ENCODE data around the gene SRPRA. TPM values are rescaled to one million over a fixed set of nuclear protein-coding genes. Genes with fewer than 3 reads are reported as not detected.

SRPRA gene
- total and polyA plus RNA-seq, 10 of the 15 experiments (the other 5 are each of a cell fraction or from before 2014, with no cell fraction given), result 29.6 to 131 (median 92.8) TPM

DNA sequence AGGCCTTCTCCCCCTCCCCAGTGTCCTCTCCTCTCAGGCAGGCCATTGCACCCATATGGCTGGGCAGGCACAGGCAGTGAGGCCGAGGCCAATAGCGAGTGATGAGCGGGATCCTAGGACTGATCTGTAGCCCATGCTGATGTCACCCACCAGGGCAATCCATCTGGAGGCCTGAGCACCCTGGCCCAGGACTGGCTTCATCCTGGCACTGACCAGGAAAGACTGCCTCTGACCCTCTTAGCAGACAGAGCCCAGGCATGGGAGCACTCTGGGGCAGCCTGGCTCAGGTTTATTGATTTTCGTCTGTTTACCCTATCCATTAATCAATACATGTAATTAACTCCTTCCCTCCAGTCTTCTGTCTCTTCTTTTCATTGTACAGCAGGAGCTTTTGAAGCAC is 9.1 kb upstream of the SRPRA start:
- no peak overlapping the region for H2AFZ ChIP-seq (ENCODE audit: control insufficient read depth, low read depth, low read length)
- intact Hi-C loops (cut with micrococcal nuclease; ENCODE audit: unreplicated experiment), result no loop called here
- ChIA-PET POLR2A (no interaction called here), RAD21 (ENCODE audit: unreplicated experiment) (no interaction called here), CTCF (no interaction called here), SMC1A (ENCODE audit: uncharacterized antibody, unreplicated experiment) (no interaction called here)
- 90% methylated on average over 4 of the region's 4 CpGs for WGBS (ENCODE audit: insufficient coverage, insufficient replicate concordance, low lambda C conversion rate, missing lambda C conversion rate)
- FAIRE-seq (no peak), ATAC-seq (no peak), DNase-seq (ENCODE audit: low read depth, low spot score) (no peak)
- in situ Hi-C loops (cut with MboI), result no loop called here
- no peak overlapping the region for H3K9ac ChIP-seq (ENCODE audit: control insufficient read depth, insufficient read depth, low read length)
- TF ChIP-seq LARP7 (IDR thresholded peaks at IDR 0.05) (no peak), BACH1 (IDR thresholded peaks at IDR 0.05; ENCODE audit: borderline replicate concordance) (no peak), MYC (IDR thresholded peaks at IDR 0.05; ENCODE audit: insufficient read depth, insufficient read length, insufficient replicate concordance, low read length, severe bottlenecking) (no peak), JUND (IDR thresholded peaks at IDR 0.05; ENCODE audit: low read depth, low read length) (no peak), CREB1 (IDR thresholded peaks at IDR 0.05; ENCODE audit: low read depth) (no peak), ZNF217 (IDR thresholded peaks at IDR 0.05) (no peak), KLF5 (IDR thresholded peaks at IDR 0.05; ENCODE audit: partially characterized antibody) (no peak), CHD4 (IDR thresholded peaks at IDR 0.05) (no peak), SPI1 (IDR thresholded peaks at IDR 0.05; ENCODE audit: borderline replicate concordance, insufficient read depth, low read depth, low read length) (no peak), RFX5 (IDR thresholded peaks at IDR 0.05; ENCODE audit: low read depth, low read length) (no peak), EED (IDR thresholded peaks at IDR 0.05; ENCODE audit: low read depth) (no peak), ETV6 (conservative IDR thresholded peaks at IDR 0.05 in 1 of 2, IDR thresholded peaks at IDR 0.05 in 1 of 2; ENCODE audit: borderline replicate concordance in 1 of 2, low read depth in 1 of 2) (no peak), TARDBP (IDR thresholded peaks at IDR 0.05; ENCODE audit: borderline replicate concordance) (no peak), SP1 (IDR thresholded peaks at IDR 0.05; ENCODE audit: low read depth, low read length) (no peak), ZNF384 (IDR thresholded peaks at IDR 0.05; ENCODE audit: borderline replicate concordance, low read depth, low read length) (no peak), GATAD2B (conservative IDR thresholded peaks at IDR 0.05; ENCODE audit: low read depth) (no peak)
- TF ChIP-seq, protein P1, sequence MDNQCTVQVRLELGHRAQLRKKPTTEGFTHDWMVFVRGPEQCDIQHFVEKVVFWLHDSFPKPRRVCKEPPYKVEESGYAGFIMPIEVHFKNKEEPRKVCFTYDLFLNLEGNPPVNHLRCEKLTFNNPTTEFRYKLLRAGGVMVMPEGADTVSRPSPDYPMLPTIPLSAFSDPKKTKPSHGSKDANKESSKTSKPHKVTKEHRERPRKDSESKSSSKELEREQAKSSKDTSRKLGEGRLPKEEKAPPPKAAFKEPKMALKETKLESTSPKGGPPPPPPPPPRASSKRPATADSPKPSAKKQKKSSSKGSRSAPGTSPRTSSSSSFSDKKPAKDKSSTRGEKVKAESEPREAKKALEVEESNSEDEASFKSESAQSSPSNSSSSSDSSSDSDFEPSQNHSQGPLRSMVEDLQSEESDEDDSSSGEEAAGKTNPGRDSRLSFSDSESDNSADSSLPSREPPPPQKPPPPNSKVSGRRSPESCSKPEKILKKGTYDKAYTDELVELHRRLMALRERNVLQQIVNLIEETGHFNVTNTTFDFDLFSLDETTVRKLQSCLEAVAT (IDR thresholded peaks at IDR 0.05), result no peak
- TF ChIP-seq, protein P2, sequence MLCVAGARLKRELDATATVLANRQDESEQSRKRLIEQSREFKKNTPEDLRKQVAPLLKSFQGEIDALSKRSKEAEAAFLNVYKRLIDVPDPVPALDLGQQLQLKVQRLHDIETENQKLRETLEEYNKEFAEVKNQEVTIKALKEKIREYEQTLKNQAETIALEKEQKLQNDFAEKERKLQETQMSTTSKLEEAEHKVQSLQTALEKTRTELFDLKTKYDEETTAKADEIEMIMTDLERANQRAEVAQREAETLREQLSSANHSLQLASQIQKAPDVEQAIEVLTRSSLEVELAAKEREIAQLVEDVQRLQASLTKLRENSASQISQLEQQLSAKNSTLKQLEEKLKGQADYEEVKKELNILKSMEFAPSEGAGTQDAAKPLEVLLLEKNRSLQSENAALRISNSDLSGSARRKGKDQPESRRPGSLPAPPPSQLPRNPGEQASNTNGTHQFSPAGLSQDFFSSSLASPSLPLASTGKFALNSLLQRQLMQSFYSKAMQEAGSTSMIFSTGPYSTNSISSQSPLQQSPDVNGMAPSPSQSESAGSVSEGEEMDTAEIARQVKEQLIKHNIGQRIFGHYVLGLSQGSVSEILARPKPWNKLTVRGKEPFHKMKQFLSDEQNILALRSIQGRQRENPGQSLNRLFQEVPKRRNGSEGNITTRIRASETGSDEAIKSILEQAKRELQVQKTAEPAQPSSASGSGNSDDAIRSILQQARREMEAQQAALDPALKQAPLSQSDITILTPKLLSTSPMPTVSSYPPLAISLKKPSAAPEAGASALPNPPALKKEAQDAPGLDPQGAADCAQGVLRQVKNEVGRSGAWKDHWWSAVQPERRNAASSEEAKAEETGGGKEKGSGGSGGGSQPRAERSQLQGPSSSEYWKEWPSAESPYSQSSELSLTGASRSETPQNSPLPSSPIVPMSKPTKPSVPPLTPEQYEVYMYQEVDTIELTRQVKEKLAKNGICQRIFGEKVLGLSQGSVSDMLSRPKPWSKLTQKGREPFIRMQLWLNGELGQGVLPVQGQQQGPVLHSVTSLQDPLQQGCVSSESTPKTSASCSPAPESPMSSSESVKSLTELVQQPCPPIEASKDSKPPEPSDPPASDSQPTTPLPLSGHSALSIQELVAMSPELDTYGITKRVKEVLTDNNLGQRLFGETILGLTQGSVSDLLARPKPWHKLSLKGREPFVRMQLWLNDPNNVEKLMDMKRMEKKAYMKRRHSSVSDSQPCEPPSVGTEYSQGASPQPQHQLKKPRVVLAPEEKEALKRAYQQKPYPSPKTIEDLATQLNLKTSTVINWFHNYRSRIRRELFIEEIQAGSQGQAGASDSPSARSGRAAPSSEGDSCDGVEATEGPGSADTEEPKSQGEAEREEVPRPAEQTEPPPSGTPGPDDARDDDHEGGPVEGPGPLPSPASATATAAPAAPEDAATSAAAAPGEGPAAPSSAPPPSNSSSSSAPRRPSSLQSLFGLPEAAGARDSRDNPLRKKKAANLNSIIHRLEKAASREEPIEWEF (IDR thresholded peaks at IDR 0.05; ENCODE audit: insufficient replicate concordance, low read depth, low read length), result no peak
- TF ChIP-seq, protein P3, sequence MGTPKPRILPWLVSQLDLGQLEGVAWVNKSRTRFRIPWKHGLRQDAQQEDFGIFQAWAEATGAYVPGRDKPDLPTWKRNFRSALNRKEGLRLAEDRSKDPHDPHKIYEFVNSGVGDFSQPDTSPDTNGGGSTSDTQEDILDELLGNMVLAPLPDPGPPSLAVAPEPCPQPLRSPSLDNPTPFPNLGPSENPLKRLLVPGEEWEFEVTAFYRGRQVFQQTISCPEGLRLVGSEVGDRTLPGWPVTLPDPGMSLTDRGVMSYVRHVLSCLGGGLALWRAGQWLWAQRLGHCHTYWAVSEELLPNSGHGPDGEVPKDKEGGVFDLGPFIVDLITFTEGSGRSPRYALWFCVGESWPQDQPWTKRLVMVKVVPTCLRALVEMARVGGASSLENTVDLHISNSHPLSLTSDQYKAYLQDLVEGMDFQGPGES (IDR thresholded peaks at IDR 0.05), result no peak
- no TSS peak for BruUV-seq (replicated peaks)
- H3K27ac ChIP-seq (ENCODE audit: control insufficient read depth, insufficient read depth), result no peak overlapping the region
- no peaks in the 10 kb centered on the region for H3K27me3 ChIP-seq (replicated peaks in 1 of 2; ENCODE audit: control insufficient read depth in 2 of 2, insufficient read depth in 2 of 2, low read length in 1 of 2)
- no peaks in the 10 kb centered on the region for H3K9me3 ChIP-seq (replicated peaks; ENCODE audit: control insufficient read depth, insufficient read depth, low read length)
- peaks cover 7% of the 10 kb centered on the region for H3K4me1 ChIP-seq (ENCODE audit: control insufficient read depth, insufficient read depth, low read length)
- H3K4me3 ChIP-seq, result no peak overlapping the region
- H4K20me1 ChIP-seq (ENCODE audit: control insufficient read depth, insufficient read depth), result no peaks in the 10 kb centered on the region
- peaks cover 7 to 18% of the 10 kb centered on the region in 2 experiments for H3K36me3 ChIP-seq (ENCODE audit: control insufficient read depth in 2 of 2, insufficient read depth in 2 of 2, low read length in 1 of 2)
- no peak overlapping the region for H3K4me2 ChIP-seq (ENCODE audit: control insufficient read depth, insufficient read depth)
- no peaks in the 10 kb centered on the region; the same call in 1 of the 2 replicates for H3K79me2 ChIP-seq (ENCODE audit: control insufficient read depth, insufficient read depth, low read length)

Data from GM12878 (cell line).